ENCODE measurements around the gene IFIT3.
"Not testable (repeated sequence)": the region's sequence is repeated elsewhere in the genome, so short reads cannot be mapped to it uniquely, and the experiment has no call there.

DNA sequence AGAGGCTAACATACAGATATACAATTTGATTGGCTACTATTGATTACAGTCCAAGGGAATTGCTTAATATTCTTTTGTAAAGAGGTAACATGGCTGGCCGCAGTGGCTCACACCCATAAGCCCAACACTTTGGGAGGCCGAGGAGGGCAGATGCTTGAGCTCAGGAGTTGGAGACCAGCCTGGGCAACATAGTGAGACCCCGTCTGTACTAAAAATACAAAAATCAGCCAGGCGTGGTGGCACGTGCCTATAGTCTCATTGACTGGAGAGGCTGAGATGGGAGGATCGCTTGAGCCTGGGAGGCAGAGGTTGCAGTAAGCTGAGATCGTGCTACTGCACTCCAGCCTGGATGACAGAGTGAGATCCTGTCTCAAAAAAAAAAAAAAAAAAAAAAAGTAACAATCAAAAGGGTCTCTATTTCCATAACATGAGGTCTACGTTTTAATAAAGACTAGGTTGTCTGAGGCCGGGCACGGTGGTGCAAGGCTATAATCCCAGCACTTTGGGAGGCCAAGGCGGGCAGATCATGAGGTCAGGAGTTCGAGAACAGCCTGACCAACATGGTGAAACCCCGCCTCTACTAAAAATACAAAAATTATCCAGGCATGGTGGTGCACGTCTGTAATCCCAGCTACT lies 3.8 kb downstream of the IFIT3 start:
- not testable (repeated sequence) for TF ChIP-seq FOXM1 (IDR thresholded peaks at IDR 0.05; ENCODE audit: low read depth); TAF1 (IDR thresholded peaks at IDR 0.05; ENCODE audit: borderline replicate concordance, low read depth, low read length); RAD21 (IDR thresholded peaks at IDR 0.05; ENCODE audit: low read length); REST (IDR thresholded peaks at IDR 0.05; ENCODE audit: low read depth, low read length); POLR2AphosphoS5 (IDR thresholded peaks at IDR 0.05; ENCODE audit: low read depth, low read length); SMC3 (IDR thresholded peaks at IDR 0.05; ENCODE audit: low read depth, low read length); EP300 (IDR thresholded peaks at IDR 0.05; ENCODE audit: borderline replicate concordance in 1 of 2, low read depth in 1 of 2, low read length in 1 of 2); RCOR1 (IDR thresholded peaks at IDR 0.05; ENCODE audit: low read length); GATA2 (CRISPR knock-in tag; IDR thresholded peaks at IDR 0.05)
- TF ChIP-seq, protein P1, sequence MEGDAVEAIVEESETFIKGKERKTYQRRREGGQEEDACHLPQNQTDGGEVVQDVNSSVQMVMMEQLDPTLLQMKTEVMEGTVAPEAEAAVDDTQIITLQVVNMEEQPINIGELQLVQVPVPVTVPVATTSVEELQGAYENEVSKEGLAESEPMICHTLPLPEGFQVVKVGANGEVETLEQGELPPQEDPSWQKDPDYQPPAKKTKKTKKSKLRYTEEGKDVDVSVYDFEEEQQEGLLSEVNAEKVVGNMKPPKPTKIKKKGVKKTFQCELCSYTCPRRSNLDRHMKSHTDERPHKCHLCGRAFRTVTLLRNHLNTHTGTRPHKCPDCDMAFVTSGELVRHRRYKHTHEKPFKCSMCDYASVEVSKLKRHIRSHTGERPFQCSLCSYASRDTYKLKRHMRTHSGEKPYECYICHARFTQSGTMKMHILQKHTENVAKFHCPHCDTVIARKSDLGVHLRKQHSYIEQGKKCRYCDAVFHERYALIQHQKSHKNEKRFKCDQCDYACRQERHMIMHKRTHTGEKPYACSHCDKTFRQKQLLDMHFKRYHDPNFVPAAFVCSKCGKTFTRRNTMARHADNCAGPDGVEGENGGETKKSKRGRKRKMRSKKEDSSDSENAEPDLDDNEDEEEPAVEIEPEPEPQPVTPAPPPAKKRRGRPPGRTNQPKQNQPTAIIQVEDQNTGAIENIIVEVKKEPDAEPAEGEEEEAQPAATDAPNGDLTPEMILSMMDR (IDR thresholded peaks at IDR 0.05), result not testable (repeated sequence)

All from SK-N-SH (cell line).